SK-N-MC (cell line): Measurements from ENCODE around the gene RGL1.

ENCODE experiments used
- EZH2 ChIP-seq: fragments of 200-600 bp; sonication (generic); IDR thresholded peaks from one replicate; pipeline ENCODE4 v1.6.1; 2017; ENCODE audit warnings: antibody characterized with exemption
- POLR2AphosphoS5 ChIP-seq: IDR thresholded peaks from 2 replicates; pipeline ENCODE4 v1.6.1; 2012; ENCODE audit warnings: mild to moderate bottlenecking, low read depth, low read length, borderline replicate concordance

GRCh38 chr1:183780757-183781156 is 24.2 kb upstream of the RGL1 start:
- TF ChIP-seq EZH2 = no peak
- no peak for TF ChIP-seq POLR2AphosphoS5
